Ovary (tissue), 9 donors: ENCODE data around the gene GULP1. TPM values are rescaled to one million over a fixed set of nuclear protein-coding genes. Genes with fewer than 3 reads are reported as not detected.

Experiments
- DNase-seq, 5 donors: peaks; one replicate each; pipeline ENCODE4 v3.0.0-alpha.2; 2019 to 2020
- H3K27ac ChIP-seq, 2 donors: fragments of 200-600 bp; one replicate each; pipeline versions ENCODE4 v1.5.1 to v1.8.0; 2019 to 2022
- H3K27me3 ChIP-seq: fragments of 200-600 bp; one replicate; pipeline ENCODE4 v1.8.0; 2022
- H3K36me3 ChIP-seq: fragments of 200-600 bp; sonication (generic); one replicate; pipeline ENCODE4 v1.5.1; 2019
- H3K4me1 ChIP-seq: one replicate; pipeline ENCODE4 v1.8.1; 2013; ENCODE audit warnings: mild to moderate bottlenecking, moderate library complexity; ENCODE audit not compliant: insufficient read depth
- H3K4me3 ChIP-seq: fragments of 200-600 bp; sonication (generic); one replicate; pipeline ENCODE4 v1.5.1; 2017
- H3K9me3 ChIP-seq, 2 donors: fragments of 200-600 bp in 1 of 2; sonication (generic) in 1 of 2; one replicate each; pipeline versions ENCODE4 v1.5.1 to v1.8.1; 2013 to 2019; ENCODE audit warnings: mild to moderate bottlenecking in 1 of 2, moderate library complexity in 1 of 2
- CTCF ChIP-seq, 3 donors: fragments of 450-650 bp in 2 of 3; fragments of 200-600 bp in 1 of 3; IDR thresholded peaks; one replicate each; pipeline versions ENCODE4 v1.5.1 to v1.8.0; 2016 to 2022; ENCODE audit warnings: antibody characterized with exemption in 3 of 3, mild to moderate bottlenecking in 1 of 3
- EP300 ChIP-seq: sonication (generic); formaldehyde crosslinking; IDR thresholded peaks from one replicate; pipeline ENCODE4 v1.6.1; 2017; ENCODE audit warnings: antibody characterized with exemption
- POLR2A ChIP-seq: fragments of 450-650 bp; IDR thresholded peaks from one replicate; pipeline ENCODE4 v1.6.1; 2017; ENCODE audit warnings: antibody characterized with exemption, mild to moderate bottlenecking, moderate library complexity
- WGBS, 3 donors: extraction: QIAGEN DNeasy Blood & Tissue Kit in 1 of 3; methylation state at CpG; one replicate each; pipeline versions ENCODE4 v1.1.5 to v1.1.7; 2013 to 2017; 5-methylcytosine and 5-hydroxymethylcytosine counted together
- intact Hi-C, 4 donors: fragments of 100-400 bp; cut with DNase I; formaldehyde crosslinking; loops; one replicate each; pipeline versions ENCODE4 v1.11.0 to v1.15.1; 2022 to 2023
- polyA plus RNA-seq, 2 donors: library from polyadenylated mRNA; stranded (reverse); fragments of 200-250 nt in 1 of 2; fragments of 350-450 nt in 1 of 2; fragmentation: Illumina TruSeq in 1 of 2; extraction: RNeasy Lipid Tissue Mini Kit (QIAGEN cat#74804) in 1 of 2; gene quantifications; one replicate each; pipeline ENCODE4 v1.2.3, GENCODE V29; 2013 to 2014
- total RNA-seq, 7 donors: library from RNA; depleted of rRNA in 2 of 7; stranded (reverse); fragments of >200 nt in 2 of 7; fragmentation: NEBNext Ultra II Directional in 3 of 7; extraction: Animal tissue kit (Norgen Biotek cat#: 25700) in 3 of 7; gene quantifications; one replicate each; pipeline versions ENCODE4 v1.1.0 to v1.2.4, GENCODE V29; 2016 to 2023
- donor health status: DM: no; HTN: no; CAD: no; lungs with moderate emphysema.
- donor health status: DM: no; HTN: no; CAD: no.
- donor health status: Bipolar disorder and iron deficiency.
- donor health status: DM: yes; HTN: yes; CAD: no.
- donor health status: DM: no; HTN: no; CAD: no.
- donor health status: DM: yes; HTN: yes; CAD: no.

Gene GULP1
- total and polyA plus RNA-seq, 9 donors: 22.3 to 57.7 (median 42.9) TPM

DNA sequence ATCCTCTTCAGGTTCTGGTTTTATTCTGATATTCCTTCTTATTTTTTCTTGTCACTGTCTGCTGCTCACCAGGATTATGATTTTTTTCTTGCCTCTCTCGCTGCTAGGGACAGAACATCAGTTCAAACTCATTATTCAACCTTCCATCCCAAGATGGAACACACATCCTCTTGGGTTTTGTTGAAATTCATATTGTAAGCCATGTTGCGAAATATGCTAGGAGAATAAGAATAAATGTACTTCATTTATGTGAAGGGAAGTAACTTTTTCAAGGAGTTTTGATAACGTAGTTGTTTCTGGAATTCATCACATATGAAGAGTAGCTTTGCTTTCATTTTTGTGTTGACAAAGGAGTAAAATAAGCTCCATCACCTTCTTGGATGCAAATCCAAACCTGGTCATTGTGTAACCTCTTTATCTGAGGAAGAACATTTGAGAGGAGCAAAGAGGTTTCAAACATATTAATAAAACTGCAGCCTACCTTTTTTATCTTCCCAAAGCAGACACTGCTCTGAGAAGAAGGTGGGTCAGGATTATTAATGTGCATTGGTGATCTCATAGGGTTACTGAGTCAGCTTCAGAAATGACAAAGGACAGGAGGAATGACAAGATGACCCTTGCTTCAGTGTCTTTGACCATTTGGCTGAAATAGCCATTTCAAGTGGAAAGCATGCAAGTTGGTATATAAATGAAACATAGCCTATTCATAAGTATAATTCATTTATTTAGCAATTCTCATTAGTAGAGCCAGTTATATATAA is 280.0 kb downstream of the GULP1 start:
- H3K36me3 ChIP-seq: no peaks in the 10 kb centered on the region
- H3K4me1 ChIP-seq: no peaks in the 10 kb centered on the region
- no peaks in the 10 kb centered on the region for H3K27me3 ChIP-seq
- no peak for DNase-seq
- H3K4me3 ChIP-seq: no peak overlapping the region
- TF ChIP-seq EP300: no peak
- no peak for TF ChIP-seq CTCF (IDR thresholded peaks at IDR 0.05)
- TF ChIP-seq POLR2A: no peak
- 75 to 91% (median 79%) methylated on average over 3 of the region's 3 CpGs for WGBS, 3 donors
- intact Hi-C loops: no loop called here
- no peaks in the 10 kb centered on the region for H3K9me3 ChIP-seq
- no peak overlapping the region for H3K27ac ChIP-seq

GRCh38 chr2:188572592-188572991 is 280.9 kb downstream of the GULP1 start:
- Histone ChIP-seq H3K9me3 (no peaks in the 10 kb centered on the region), H3K36me3 (no peaks in the 10 kb centered on the region), H3K4me3 (no peak overlapping the region), H3K27ac (no peak overlapping the region), H3K27me3 (no peaks in the 10 kb centered on the region), H3K4me1 (no peaks in the 10 kb centered on the region)
- intact Hi-C loops: no loop called here
- TF ChIP-seq EP300 (no peak), CTCF (IDR thresholded peaks at IDR 0.05) (no peak), POLR2A (no peak)
- 96 to 97% (median 96%) methylated on average over 1 of the region's 1 CpG for WGBS, 3 donors
- DNase-seq: no peak

- DNase-seq: no peak
- intact Hi-C loops: no loop called here
- no peak overlapping the region for H3K4me3 ChIP-seq
- TF ChIP-seq EP300 (no peak), CTCF (IDR thresholded peaks at IDR 0.05) (no peak), POLR2A (no peak)
- no peaks in the 10 kb centered on the region for H3K36me3 ChIP-seq
- WGBS, 3 donors: 78 to 97% (median 90%) methylated on average over 1 of the region's 1 CpG
- no peaks in the 10 kb centered on the region for H3K9me3 ChIP-seq
- H3K27ac ChIP-seq: no peak overlapping the region
- no peaks in the 10 kb centered on the region for H3K4me1 ChIP-seq
- H3K27me3 ChIP-seq: no peaks in the 10 kb centered on the region
Observed at GRCh38 chr2:188573453-188573852, 281.8 kb downstream of the GULP1 start.

DNA sequence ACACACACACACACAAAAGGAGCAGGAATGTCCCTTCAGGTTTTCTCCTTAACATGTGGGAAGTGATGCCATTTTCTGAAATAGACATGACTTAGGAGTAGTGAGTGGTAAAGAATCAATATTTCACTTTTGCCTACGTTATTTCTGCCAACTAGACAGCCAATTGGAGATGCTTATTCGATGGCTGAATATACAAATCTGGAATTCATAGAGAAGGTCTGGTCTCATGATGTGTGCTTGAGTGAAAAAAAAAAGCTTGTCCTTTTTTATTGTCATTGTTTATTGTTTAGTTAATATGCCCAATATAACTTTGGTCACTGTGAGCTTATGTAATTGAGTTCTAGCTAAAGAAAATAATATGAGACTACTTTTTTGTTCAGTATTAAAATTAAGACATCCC is 284.3 kb downstream of the GULP1 start:
- no peak for DNase-seq
- intact Hi-C loops: no loop called here
- H3K27ac ChIP-seq: no peak overlapping the region

More for the DNA sequence above, 284.3 kb downstream of the GULP1 start:
- no peaks in the 10 kb centered on the region for H3K27me3 ChIP-seq
- H3K4me1 ChIP-seq: no peaks in the 10 kb centered on the region
- no peak overlapping the region for H3K4me3 ChIP-seq
- WGBS, 3 donors: 96 to 98% (median 97%) methylated on average over 2 of the region's 2 CpGs
- TF ChIP-seq POLR2A (no peak), CTCF (IDR thresholded peaks at IDR 0.05) (no peak), EP300 (no peak)
- no peaks in the 10 kb centered on the region for H3K36me3 ChIP-seq
- H3K9me3 ChIP-seq: no peaks in the 10 kb centered on the region
